ENCODE results near the gene BLTP3B. TPM values are rescaled to one million over a fixed set of nuclear protein-coding genes. Genes with fewer than 3 reads are reported as not detected.
A peak's percentile ranks its signal among the peaks of the same experiment; 100 is the strongest.
"Not testable (repeated sequence)": the region's sequence is repeated elsewhere in the genome, so short reads cannot be mapped to it uniquely, and the experiment has no call there.

BLTP3B gene, protein sequence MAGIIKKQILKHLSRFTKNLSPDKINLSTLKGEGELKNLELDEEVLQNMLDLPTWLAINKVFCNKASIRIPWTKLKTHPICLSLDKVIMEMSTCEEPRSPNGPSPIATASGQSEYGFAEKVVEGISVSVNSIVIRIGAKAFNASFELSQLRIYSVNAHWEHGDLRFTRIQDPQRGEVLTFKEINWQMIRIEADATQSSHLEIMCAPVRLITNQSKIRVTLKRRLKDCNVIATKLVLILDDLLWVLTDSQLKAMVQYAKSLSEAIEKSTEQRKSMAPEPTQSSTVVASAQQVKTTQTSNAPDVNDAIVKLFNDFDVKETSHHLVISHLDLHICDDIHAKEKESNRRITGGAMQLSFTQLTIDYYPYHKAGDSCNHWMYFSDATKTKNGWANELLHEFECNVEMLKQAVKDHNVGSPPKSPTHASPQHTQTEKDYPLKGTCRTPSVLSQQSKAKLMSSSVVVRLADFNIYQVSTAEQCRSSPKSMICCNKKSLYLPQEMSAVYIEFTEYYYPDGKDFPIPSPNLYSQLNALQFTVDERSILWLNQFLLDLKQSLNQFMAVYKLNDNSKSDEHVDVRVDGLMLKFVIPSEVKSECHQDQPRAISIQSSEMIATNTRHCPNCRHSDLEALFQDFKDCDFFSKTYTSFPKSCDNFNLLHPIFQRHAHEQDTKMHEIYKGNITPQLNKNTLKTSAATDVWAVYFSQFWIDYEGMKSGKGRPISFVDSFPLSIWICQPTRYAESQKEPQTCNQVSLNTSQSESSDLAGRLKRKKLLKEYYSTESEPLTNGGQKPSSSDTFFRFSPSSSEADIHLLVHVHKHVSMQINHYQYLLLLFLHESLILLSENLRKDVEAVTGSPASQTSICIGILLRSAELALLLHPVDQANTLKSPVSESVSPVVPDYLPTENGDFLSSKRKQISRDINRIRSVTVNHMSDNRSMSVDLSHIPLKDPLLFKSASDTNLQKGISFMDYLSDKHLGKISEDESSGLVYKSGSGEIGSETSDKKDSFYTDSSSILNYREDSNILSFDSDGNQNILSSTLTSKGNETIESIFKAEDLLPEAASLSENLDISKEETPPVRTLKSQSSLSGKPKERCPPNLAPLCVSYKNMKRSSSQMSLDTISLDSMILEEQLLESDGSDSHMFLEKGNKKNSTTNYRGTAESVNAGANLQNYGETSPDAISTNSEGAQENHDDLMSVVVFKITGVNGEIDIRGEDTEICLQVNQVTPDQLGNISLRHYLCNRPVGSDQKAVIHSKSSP (N-terminal part only)
- 1 to 10 TPM; 2.3 to 4.2 TPM for polyA plus RNA-seq

DNA sequence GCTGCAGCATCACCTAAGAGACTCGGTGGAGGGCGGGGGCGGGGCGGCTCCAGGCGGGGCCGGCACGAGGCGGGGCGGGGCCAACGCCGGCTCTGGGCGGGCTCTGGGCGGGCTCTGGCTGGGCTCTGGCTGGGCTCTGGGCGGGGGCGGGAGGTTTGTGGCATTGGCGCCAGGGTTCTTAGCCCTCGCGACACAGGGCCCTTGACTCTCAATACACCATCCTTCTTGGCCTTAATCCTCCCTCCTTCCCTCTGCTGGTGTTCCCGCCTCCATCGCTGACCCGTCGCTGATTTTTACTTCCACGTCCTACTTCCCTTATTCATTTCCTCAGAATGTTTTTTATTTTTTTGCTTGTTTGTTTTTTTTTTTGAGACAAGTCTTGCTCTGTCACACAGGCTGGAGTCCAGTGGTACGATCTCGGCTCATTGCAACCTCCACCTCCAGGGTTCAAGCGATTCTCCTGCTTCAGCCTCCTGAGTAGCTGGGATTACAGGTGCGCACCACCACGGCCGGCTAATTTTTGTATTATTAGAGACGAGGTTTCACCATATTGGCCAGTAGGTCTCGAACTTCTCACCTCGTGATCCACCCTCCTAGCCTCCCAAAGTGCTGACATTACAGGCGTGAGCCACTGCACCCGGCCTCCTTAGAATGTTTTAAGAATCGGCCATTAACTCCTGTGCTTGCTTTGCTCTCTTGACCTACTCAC is at the start of gene BLTP3B:
Gene BLTP3B, minus strand, starts transcription at position 24 of the 709 bp plus-strand sequence. CDS start 239 bp downstream, outside the sequence.
- H3K27me3 ChIP-seq (ENCODE audit: control insufficient read depth in 1 of 2, insufficient read depth in 2 of 2, low read length in 2 of 2) = no peaks in the 10 kb centered on the region
- H3K36me3 ChIP-seq (ENCODE audit: control insufficient read depth in 2 of 2, insufficient read depth in 2 of 2, low read length in 1 of 2) = no peaks in the 10 kb centered on the region
- WGBS, 2 donors = 24 to 28% methylated on average over 31 to 35 of the region's 35 CpGs
- no peaks in the 10 kb centered on the region for H3K9me3 ChIP-seq (ENCODE audit: control insufficient read depth in 2 of 2, insufficient read depth in 1 of 2, low read depth in 1 of 2, low read length in 1 of 2)
- H3K4me3 ChIP-seq (ENCODE audit: low read depth in 1 of 2, low read length in 2 of 2) = peak within 1 kb of the TSS; percentile 86 to 91
- H3K4me1 ChIP-seq (ENCODE audit: control insufficient read depth in 2 of 2, insufficient read depth in 2 of 2, low read length in 1 of 2) = no peaks in the 10 kb centered on the region
- H3K27ac ChIP-seq (ENCODE audit: low read depth in 2 of 2, low read length in 1 of 2) = peak within 1 kb of the TSS; percentile 93 to 97

DNA sequence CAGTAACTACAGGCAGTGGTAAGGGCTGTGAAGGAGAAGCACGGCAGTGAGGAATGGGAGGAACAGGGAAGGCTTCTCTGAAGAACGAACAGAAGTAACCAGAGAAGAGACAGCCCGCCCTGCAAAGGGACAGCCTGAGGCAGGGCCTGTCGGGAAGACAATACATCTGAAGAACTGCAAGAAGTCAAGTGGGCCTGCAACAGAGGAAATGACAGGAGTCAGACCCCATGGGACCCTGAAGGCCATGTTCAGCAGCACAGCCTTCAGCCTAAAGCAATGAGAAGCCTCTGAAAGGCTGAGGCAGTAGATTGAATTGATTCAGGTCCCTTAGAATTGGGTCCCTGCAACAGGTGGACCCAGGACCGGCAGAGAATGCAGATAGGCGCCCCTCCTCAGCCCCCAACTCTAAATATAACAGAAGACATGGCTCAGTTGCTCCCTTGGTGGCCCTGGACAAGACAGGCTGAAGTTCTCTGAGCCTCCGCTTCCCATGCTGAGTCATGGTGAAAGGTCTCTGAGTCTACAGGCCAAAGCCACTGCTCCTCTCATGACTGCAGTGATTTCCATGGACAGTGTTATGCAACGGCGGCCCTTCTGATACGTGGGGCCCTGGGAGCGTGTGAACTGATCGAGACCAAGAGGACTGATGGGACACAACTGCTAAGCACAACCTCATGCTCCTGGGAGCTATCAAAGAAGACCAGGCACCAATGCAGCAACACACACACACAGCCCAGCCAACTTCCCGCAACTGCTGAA is 47.1 kb upstream of the BLTP3B start:
- no peak overlapping the region for H3K27ac ChIP-seq (ENCODE audit: low read depth in 2 of 2, low read length in 1 of 2)
- no peaks in the 10 kb centered on the region for H3K9me3 ChIP-seq (ENCODE audit: control insufficient read depth in 2 of 2, insufficient read depth in 1 of 2, low read depth in 1 of 2, low read length in 1 of 2)
- no peaks in the 10 kb centered on the region for H3K4me1 ChIP-seq (ENCODE audit: control insufficient read depth in 2 of 2, insufficient read depth in 2 of 2, low read length in 1 of 2)
- H3K4me3 ChIP-seq (ENCODE audit: low read depth in 1 of 2, low read length in 2 of 2) = no peak overlapping the region
- H3K27me3 ChIP-seq (ENCODE audit: control insufficient read depth in 1 of 2, insufficient read depth in 2 of 2, low read length in 2 of 2) = no peaks in the 10 kb centered on the region
- peaks cover 0 to 8% of the 10 kb centered on the region in 2 donors for H3K36me3 ChIP-seq (ENCODE audit: control insufficient read depth in 2 of 2, insufficient read depth in 2 of 2, low read length in 1 of 2)
- 90 to 91% methylated on average over 13 of the region's 13 CpGs for WGBS, 2 donors

DNA sequence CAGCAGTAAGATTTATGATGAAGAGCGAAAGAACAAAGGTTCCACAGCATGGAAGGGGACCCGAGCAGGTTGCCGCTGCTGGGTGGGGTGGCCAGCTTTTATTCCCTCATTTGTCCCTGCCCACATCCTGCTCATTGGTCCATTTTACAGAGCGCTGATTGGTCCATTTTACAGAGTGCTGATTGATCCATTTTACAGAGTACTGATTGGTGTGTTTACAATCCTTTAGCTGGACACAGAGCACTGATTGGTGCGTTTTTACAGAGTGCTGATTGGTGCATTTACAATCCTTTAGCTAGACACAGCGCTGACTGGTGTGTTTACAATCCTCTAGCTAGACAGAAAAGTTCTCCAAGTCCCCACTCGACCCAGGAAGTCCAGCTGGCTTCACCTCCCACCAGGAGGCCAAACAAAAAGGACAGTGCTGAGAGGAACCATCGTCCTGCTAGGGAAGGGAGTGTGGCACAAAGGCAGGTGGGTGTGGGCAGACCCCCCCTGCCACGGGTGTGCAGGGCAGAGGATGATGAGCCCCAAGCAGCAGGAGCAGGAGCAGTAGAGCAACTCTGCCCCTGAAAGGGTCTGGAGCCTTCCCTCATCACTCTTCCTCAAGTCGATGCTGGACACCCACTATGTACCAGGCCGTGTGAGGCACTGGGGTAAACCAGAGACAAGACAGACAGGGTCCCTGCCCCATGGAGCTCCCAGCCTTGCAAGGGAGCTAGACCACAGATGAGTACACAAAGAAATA is 46.4 kb upstream of the BLTP3B start:
- not testable (repeated sequence) for H3K9me3 ChIP-seq (ENCODE audit: control insufficient read depth in 2 of 2, insufficient read depth in 1 of 2, low read depth in 1 of 2, low read length in 1 of 2); H3K4me1 ChIP-seq (ENCODE audit: control insufficient read depth in 2 of 2, insufficient read depth in 2 of 2, low read length in 1 of 2); H3K27ac ChIP-seq (ENCODE audit: low read depth in 2 of 2, low read length in 1 of 2); H3K27me3 ChIP-seq (ENCODE audit: control insufficient read depth in 1 of 2, insufficient read depth in 2 of 2, low read length in 2 of 2); H3K36me3 ChIP-seq (ENCODE audit: control insufficient read depth in 2 of 2, insufficient read depth in 2 of 2, low read length in 1 of 2); H3K4me3 ChIP-seq (ENCODE audit: low read depth in 1 of 2, low read length in 2 of 2)
- 89 to 92% methylated on average over 11 of the region's 11 CpGs for WGBS, 2 donors

DNA sequence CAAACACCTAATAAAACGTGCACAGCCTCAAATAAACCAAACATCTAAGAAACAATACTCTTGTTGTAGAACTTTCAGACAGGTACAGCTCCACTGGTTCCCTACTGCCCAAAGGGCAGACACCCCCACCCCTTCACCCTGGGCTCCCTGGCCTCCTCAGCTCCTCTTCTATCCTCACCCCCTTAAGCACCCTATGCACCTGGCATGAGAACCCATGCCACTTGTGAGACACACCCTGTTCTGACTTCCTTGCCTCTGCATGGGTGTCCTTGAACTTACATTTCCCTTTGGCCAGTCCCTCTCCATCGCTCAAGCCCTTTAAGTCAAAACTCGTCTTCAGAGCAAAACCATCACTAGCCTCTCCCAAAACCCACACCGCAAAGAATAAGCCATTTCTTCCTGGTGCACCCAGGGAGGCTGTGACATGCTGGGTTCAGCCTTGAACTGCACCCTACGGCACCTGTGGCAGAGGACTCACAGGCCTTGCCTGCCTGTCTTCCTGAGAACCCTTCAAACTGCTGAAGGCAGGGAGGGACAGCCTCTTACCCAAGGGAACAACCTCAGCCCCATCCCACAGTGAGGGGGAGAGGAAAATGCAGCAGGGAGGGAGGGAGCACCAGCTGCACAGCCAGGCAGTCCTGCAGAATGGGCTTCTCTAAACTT is 45.3 kb upstream of the BLTP3B start:
- peaks cover 0 to 8% of the 10 kb centered on the region in 2 donors for H3K36me3 ChIP-seq (ENCODE audit: control insufficient read depth in 2 of 2, insufficient read depth in 2 of 2, low read length in 1 of 2)
- H3K4me1 ChIP-seq (ENCODE audit: control insufficient read depth in 2 of 2, insufficient read depth in 2 of 2, low read length in 1 of 2) = no peaks in the 10 kb centered on the region
- no peak overlapping the region for H3K27ac ChIP-seq (ENCODE audit: low read depth in 2 of 2, low read length in 1 of 2)
- no peaks in the 10 kb centered on the region for H3K9me3 ChIP-seq (ENCODE audit: control insufficient read depth in 2 of 2, insufficient read depth in 1 of 2, low read depth in 1 of 2, low read length in 1 of 2)
- no peaks in the 10 kb centered on the region for H3K27me3 ChIP-seq (ENCODE audit: control insufficient read depth in 1 of 2, insufficient read depth in 2 of 2, low read length in 2 of 2)
- 92 to 98% methylated on average over 5 of the region's 5 CpGs for WGBS, 2 donors
- H3K4me3 ChIP-seq (ENCODE audit: low read depth in 1 of 2, low read length in 2 of 2) = no peak overlapping the region

DNA sequence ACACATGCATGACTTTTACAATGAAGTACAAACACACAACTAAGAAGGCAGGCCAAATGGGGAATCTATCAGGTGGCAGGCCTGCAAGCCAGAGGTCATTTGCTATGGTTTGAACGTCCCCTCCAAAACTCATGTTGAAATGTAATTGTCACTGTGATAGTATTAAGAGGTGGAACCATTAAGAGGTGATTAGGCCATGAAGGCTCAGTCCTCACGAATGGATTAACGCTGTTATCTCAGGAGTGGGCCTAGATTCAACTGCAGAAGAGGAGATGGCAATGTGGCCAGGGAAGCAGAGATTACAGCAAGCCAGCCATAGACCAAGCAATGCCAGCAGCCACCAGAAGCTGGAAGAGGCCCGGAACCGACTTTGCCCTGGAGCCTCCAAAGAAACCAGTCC is 44.4 kb upstream of the BLTP3B start:
- no peak overlapping the region for H3K4me3 ChIP-seq (ENCODE audit: low read depth in 1 of 2, low read length in 2 of 2)
- H3K27me3 ChIP-seq (ENCODE audit: control insufficient read depth in 1 of 2, insufficient read depth in 2 of 2, low read length in 2 of 2) = no peaks in the 10 kb centered on the region
- H3K4me1 ChIP-seq (ENCODE audit: control insufficient read depth in 2 of 2, insufficient read depth in 2 of 2, low read length in 1 of 2) = no peaks in the 10 kb centered on the region
- H3K36me3 ChIP-seq (ENCODE audit: control insufficient read depth in 2 of 2, insufficient read depth in 2 of 2, low read length in 1 of 2) = peaks cover 0 to 8% of the 10 kb centered on the region in 2 donors
- WGBS, 2 donors = 95 to 96% methylated on average over 5 of the region's 5 CpGs
- no peak overlapping the region for H3K27ac ChIP-seq (ENCODE audit: low read depth in 2 of 2, low read length in 1 of 2)
- no peaks in the 10 kb centered on the region for H3K9me3 ChIP-seq (ENCODE audit: control insufficient read depth in 2 of 2, insufficient read depth in 1 of 2, low read depth in 1 of 2, low read length in 1 of 2)

DNA sequence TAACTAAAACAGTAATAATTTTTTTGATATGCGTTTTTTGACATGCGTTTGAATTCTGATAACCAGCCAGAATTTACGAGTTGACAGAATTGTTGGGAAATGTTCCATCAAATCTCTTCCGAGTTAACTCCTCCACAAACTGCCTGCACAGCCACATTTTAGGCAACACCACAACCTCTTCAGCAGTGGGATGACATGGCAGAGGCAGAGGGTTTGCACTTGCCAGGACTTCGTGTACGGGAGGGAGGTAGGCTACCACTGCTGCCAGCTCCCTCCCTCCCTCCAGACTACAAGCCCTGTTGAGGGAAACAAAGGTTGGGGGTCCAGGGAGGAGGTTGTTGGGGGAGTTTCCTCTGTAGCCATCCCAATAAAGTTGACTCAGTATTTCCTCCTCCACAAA is 43.4 kb upstream of the BLTP3B start:
- Histone ChIP-seq H3K9me3 (ENCODE audit: control insufficient read depth in 2 of 2, insufficient read depth in 1 of 2, low read depth in 1 of 2, low read length in 1 of 2) (no peaks in the 10 kb centered on the region), H3K4me1 (ENCODE audit: control insufficient read depth in 2 of 2, insufficient read depth in 2 of 2, low read length in 1 of 2) (no peaks in the 10 kb centered on the region), H3K27ac (ENCODE audit: low read depth in 2 of 2, low read length in 1 of 2) (peak overlapping the region in 1 of 2 donors; percentile 15), H3K36me3 (ENCODE audit: control insufficient read depth in 2 of 2, insufficient read depth in 2 of 2, low read length in 1 of 2) (peaks cover 0 to 8% of the 10 kb centered on the region in 2 donors), H3K27me3 (ENCODE audit: control insufficient read depth in 1 of 2, insufficient read depth in 2 of 2, low read length in 2 of 2) (no peaks in the 10 kb centered on the region), H3K4me3 (ENCODE audit: low read depth in 1 of 2, low read length in 2 of 2) (no peak overlapping the region)
- WGBS, 2 donors = 55 to 67% methylated on average over 6 of the region's 6 CpGs

DNA sequence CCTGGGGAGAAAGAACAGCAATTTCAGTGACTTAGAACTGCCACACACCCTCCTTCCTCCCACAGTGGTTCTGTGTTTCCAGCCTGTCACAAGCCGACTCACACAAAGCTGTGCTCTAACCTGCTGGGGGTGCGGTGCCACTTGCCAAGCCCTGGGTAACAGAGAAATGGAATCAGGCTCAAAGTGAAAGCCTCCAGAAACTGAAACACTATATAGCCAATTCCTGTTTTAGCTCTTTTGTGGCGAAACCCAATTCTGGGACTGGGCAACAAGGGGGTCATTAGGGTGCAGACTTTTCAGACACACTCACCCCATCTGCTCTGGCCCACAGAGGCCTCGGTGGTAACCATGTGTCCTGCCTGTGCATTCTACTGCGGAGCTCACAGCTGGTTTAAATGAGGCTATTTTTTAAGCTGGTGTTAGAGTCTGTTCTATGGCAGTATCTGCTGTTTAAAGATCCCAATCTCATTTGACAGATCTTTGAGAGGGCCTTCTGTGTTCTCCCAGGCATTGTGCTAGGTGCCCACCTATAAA is 42.8 kb upstream of the BLTP3B start:
- H3K27ac ChIP-seq (ENCODE audit: low read depth in 2 of 2, low read length in 1 of 2) = peak overlapping the region in 1 of 2 donors; percentile 53
- WGBS, 2 donors = 57 to 60% methylated on average over 5 of the region's 5 CpGs

More for the DNA sequence above, 42.8 kb upstream of the BLTP3B start:
- Histone ChIP-seq H3K4me1 (ENCODE audit: control insufficient read depth in 2 of 2, insufficient read depth in 2 of 2, low read length in 1 of 2) (no peaks in the 10 kb centered on the region), H3K9me3 (ENCODE audit: control insufficient read depth in 2 of 2, insufficient read depth in 1 of 2, low read depth in 1 of 2, low read length in 1 of 2) (no peaks in the 10 kb centered on the region), H3K4me3 (ENCODE audit: low read depth in 1 of 2, low read length in 2 of 2) (no peak overlapping the region), H3K27me3 (ENCODE audit: control insufficient read depth in 1 of 2, insufficient read depth in 2 of 2, low read length in 2 of 2) (no peaks in the 10 kb centered on the region), H3K36me3 (ENCODE audit: control insufficient read depth in 2 of 2, insufficient read depth in 2 of 2, low read length in 1 of 2) (peaks cover 0 to 8% of the 10 kb centered on the region in 2 donors)

All from esophagus (tissue), 2 donors.